ENCODE data around the gene DPH6.

Gene DPH6

DNA sequence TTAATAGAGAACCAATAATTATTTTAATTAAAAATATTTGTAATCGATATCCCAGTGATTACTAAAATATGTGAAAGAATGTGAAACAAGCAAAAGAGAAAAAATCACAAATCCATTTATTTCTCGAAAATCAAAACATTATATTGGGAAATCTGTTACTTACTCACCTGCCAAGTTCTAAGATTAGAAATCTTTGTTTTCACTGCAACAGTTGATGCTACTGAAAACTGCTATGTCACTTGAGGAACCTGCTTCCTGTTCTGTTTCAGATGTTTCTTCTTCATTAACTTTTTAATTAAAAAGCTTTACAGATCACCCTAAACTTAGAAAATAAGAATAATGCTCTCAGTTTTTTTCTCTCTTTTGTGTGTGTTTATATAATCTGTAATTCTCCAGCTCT, 13.7 kb upstream of the DPH6 start:
- no peaks in the 10 kb centered on the region for H3K9me3 Mint-ChIP-seq
- no peaks in the 10 kb centered on the region for H3K27me3 Mint-ChIP-seq (ENCODE audit: low read depth)
- TF ChIP-seq CTCF (IDR thresholded peaks at IDR 0.05; ENCODE audit: unreplicated experiment in 3 of 3), result no peak
- H3K4me1 Mint-ChIP-seq, result no peaks in the 10 kb centered on the region
- H3K36me3 Mint-ChIP-seq (ENCODE audit: low read depth), result no peaks in the 10 kb centered on the region
- H3K4me3 Mint-ChIP-seq, result no peak overlapping the region
- no peak overlapping the region for H3K27ac Mint-ChIP-seq

DNA sequence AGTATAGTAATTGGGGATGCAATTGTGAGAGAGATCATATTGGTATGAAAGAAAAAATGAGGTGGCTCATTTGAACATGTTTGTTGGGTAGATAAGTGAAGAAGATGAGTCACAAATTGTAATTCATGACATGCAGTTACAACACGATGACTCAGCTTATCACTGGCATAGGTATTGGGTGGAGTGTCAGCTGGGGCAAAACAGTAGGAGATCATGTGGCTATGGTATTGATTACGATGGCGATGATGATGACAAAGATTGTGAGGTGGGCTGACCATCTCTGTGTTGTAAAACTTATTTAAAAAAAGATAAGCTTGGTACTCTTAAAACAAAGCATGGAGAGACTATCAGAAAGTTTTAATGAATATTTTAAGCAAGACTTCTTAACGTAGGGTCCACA, 11.6 kb upstream of the DPH6 start:
- Mint-ChIP-seq H3K9me3 (no peaks in the 10 kb centered on the region), H3K36me3 (ENCODE audit: low read depth) (no peaks in the 10 kb centered on the region), H3K27me3 (ENCODE audit: low read depth) (no peaks in the 10 kb centered on the region), H3K27ac (no peak overlapping the region), H3K4me3 (no peak overlapping the region), H3K4me1 (no peaks in the 10 kb centered on the region)
- no peak for TF ChIP-seq CTCF (IDR thresholded peaks at IDR 0.05; ENCODE audit: unreplicated experiment in 3 of 3)

DNA sequence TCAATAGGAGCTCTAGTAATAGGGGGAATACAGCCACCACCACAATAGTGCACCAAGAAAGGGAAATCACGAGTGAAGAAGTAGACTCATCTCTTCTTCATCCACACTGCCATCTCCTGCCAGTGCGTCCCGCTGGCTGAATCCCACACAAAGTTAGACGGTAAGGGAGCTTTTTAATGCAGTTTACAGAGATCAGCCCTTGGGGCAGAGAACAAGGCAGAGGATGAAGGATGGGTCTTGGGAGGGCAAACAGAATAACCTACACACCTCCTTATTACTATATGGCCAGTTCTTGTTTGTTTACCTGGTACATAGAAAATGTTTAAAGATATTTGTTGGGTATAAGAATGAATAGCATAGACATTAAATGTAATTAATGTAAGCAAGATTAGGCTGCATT, 11.0 kb upstream of the DPH6 start:
- no peaks in the 10 kb centered on the region for H3K9me3 Mint-ChIP-seq
- no peak for TF ChIP-seq CTCF (IDR thresholded peaks at IDR 0.05; ENCODE audit: unreplicated experiment in 3 of 3)
- no peak overlapping the region for H3K4me3 Mint-ChIP-seq
- H3K36me3 Mint-ChIP-seq (ENCODE audit: low read depth), result no peaks in the 10 kb centered on the region
- H3K27me3 Mint-ChIP-seq (ENCODE audit: low read depth), result no peaks in the 10 kb centered on the region
- H3K4me1 Mint-ChIP-seq, result no peaks in the 10 kb centered on the region
- H3K27ac Mint-ChIP-seq, result no peak overlapping the region

- no peaks in the 10 kb centered on the region for H3K4me1 Mint-ChIP-seq
- no peak overlapping the region for H3K27ac Mint-ChIP-seq
- H3K9me3 Mint-ChIP-seq, result no peaks in the 10 kb centered on the region
- TF ChIP-seq CTCF (IDR thresholded peaks at IDR 0.05; ENCODE audit: unreplicated experiment in 3 of 3), result no peak
- no peak overlapping the region for H3K4me3 Mint-ChIP-seq
- no peaks in the 10 kb centered on the region for H3K36me3 Mint-ChIP-seq (ENCODE audit: low read depth)
- H3K27me3 Mint-ChIP-seq (ENCODE audit: low read depth), result no peaks in the 10 kb centered on the region
Observed at GRCh38 chr15:35555244-35555643, 9.3 kb upstream of the DPH6 start.

DNA sequence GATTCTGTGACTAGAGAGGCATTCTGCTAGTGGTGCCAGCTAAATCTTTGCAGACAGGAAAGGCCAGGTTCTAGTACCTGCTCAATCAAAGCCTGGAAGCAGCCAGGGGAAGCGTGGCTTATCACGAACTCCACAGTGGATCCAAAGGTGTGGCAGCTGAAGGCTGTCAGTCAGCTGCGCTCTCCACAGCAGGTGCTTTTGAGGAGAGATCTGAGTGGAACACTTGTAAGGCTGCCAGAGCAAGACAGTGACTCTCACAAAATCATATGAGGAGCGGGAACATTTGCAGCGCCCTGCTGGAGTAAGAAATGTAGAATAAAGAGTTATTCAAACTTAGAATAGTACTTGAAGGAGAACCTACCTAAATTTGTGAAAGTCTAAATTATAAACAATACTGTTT, 5.0 kb upstream of the DPH6 start:
- Mint-ChIP-seq H3K4me3 (no peak overlapping the region), H3K36me3 (ENCODE audit: low read depth) (peaks cover 18% of the 10 kb centered on the region), H3K27ac (no peak overlapping the region), H3K9me3 (peaks cover 6% of the 10 kb centered on the region), H3K27me3 (ENCODE audit: low read depth) (no peaks in the 10 kb centered on the region), H3K4me1 (no peaks in the 10 kb centered on the region)
- TF ChIP-seq CTCF (IDR thresholded peaks at IDR 0.05; ENCODE audit: unreplicated experiment in 3 of 3), result no peak

- Mint-ChIP-seq H3K27me3 (ENCODE audit: low read depth) (no peaks in the 10 kb centered on the region), H3K4me1 (peaks cover 8% of the 10 kb centered on the region), H3K9me3 (peaks cover 6% of the 10 kb centered on the region), H3K36me3 (ENCODE audit: low read depth) (peaks cover 18% of the 10 kb centered on the region), H3K27ac (peak overlapping the region in 2 of 3 experiments; percentile 12 to 16), H3K4me3 (no peak overlapping the region)
- no peak for TF ChIP-seq CTCF (IDR thresholded peaks at IDR 0.05; ENCODE audit: unreplicated experiment in 3 of 3)
Observed at GRCh38 chr15:35549567-35549966, 3.6 kb upstream of the DPH6 start.

Data from nephron (organoid).